Ammon's horn (tissue), 1 donor: Measurements from ENCODE around the gene NRBF2.

Experiments
- DNase-seq: peaks from one replicate; pipeline ENCODE4 v3.0.0-alpha.2; 2016; ENCODE audit warnings: low spot score

NRBF2 gene

DNA sequence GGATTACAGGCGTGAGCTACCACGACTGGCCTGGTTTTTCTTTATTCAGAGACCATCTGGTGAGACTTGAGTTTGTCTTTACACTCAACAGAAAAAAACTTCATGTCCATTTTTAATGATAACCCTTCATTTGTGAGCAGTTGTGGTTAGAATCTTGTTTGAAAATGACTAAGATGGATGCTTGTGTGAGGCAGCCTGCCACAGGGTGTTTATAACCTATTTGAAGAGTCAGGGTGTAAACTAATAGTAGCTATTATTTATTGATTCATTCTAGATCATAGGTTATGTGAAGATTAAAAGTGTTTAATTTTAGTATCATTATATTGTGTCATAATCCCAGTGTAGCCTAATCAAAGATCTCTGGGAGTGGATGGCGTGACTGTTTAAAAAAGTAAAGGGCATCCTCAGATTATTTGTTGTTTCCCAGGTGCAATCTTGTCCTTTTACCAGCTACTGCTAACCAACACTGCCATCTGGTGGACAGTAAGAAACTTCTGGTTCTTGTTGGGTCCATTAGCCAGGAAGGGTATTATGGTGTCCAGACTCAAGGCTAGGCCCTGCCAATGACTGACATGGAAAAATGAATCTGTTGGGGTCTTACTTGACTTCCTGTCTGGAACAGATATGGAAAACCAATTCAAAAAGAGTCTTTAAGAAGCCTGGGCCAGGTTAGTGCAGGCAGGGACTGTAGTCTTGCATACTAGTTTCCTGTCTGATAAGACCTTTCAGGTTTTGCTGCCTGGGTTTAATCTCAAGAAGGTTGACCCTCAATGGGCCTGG lies 24.9 kb downstream of the NRBF2 start:
- DNase-seq = peak; percentile 95

DNA sequence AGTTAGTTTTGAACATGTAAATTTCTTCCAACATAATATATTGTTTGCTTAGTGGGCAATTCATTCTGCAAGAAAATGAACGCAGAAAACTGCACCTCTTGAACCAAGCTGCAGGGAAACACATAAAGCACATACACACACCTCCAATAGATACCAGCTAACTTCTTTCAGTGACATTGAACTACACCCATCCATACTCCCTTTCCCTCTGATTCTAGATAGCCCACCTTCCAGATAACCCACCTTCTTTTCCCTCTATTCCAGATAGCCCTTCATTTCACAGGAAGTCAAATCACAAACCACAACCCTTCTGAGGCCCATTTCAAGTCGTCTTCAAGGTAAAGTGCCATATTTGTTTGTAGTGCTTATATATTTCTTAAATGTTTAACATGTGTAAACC lies 28.5 kb downstream of the NRBF2 start:
- DNase-seq = no peak

DNA sequence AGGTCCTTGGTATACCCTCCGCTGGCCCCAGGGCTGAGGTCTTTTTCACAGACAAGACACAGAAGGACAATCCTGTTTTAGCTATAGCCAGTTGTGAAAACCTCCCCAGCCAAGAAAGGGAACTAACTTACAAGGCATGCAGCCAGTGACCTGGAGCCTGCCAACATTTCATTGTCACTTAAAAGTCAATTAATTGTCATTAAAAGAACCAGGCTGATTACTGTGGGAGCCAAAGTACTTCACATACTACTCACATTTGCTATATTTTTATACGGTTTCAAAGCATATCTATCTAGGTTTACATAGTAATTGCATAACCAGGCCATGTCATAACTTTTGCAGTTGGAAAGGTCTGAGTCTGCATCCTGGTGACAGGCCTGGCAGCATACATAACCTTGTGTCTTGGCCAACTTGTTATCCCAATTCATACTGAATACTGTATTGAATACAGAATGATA lies 31.1 kb downstream of the NRBF2 start:
- no peak for DNase-seq

DNA sequence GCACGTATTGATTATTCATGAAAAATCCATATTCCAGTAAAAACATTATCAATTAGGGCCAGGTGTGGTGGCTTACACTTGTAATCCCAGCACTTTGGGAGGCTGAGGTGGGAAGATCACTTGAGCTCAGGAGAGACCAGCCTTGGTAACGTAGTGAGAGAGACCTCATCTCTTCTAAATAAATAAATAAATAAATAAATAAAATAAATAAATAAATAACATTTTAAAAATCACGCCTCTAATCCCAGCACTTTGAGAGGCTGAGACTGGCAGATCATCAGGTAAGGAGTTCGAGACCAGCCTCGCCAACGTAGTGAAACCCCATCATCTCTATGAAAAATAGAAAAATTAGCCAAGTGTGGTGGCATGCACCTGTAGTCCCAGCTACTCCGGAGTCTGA lies 32.1 kb downstream of the NRBF2 start:
- DNase-seq = no peak

DNA sequence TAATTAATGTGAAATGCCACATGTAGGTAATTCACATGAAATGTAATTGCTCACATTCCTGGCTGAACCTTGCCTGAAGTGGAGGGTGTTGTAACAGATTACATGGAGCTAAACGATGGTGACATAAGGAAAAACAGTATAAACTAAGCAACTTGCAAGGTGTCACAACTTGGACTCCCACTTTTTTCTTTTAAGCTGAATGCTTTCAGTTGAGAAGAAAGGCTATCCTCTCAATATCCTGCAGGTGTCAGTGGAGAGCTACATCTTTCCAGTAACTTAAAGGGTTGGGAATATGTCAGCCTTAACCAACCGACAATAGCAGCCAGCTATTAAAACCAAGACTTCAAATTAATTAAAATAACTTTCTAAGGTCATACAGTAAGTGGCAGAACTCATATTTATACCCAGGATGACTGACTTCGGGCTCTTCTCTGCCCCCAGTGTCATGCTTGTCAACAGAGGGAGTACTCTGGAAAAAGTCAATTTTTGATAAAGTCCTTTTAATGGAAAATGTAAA lies 33.7 kb downstream of the NRBF2 start:
- peak; percentile 79 for DNase-seq

DNA sequence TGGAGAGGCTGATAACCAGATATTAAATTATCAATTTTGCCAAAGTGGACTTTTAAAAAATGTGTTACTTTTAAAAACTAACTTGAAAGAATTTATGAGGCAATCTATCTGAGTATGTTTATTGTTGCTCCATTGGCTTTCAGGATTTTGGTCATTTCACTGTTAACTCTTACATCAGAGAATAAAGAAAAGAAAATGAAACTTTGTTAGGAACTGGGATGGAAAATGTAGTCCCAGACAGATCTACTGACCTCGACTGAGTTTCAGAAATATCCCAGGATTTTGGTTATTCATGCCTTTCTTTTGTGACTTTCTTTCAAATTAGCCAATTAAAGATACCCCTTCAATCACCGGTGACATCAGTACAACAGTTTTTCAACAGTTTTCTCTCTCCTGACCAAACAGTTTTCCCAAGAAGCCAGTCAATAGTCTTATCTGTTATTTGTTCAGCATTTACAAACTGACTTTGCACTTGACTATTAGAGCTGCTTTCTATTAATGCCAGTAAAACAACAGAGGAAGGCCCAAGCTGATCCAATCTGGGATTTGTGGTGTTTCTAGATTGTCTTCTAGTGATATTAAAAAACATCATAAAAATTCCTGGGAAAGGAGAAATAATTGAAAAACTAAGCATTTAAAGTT lies 35.8 kb downstream of the NRBF2 start:
- DNase-seq = no peak

DNA sequence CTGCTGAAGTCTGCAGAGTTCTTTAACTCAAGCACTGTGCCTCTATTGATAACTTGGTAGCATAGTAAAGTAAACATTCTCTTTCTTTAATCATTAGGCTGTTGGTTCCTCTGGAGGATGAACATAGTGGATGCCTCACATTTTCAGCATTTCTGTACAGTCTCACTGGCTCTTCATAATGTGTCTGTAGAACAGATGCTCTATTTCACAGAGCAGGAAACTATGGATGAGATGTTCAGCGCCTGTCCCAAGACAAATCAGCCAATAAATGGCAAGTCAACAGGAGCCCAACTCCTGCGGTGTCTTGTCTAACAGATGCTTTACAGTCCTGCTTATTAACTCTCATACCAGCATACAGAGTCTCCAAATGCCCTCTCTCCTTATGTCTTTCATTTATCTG lies 36.5 kb downstream of the NRBF2 start:
- DNase-seq = no peak

DNA sequence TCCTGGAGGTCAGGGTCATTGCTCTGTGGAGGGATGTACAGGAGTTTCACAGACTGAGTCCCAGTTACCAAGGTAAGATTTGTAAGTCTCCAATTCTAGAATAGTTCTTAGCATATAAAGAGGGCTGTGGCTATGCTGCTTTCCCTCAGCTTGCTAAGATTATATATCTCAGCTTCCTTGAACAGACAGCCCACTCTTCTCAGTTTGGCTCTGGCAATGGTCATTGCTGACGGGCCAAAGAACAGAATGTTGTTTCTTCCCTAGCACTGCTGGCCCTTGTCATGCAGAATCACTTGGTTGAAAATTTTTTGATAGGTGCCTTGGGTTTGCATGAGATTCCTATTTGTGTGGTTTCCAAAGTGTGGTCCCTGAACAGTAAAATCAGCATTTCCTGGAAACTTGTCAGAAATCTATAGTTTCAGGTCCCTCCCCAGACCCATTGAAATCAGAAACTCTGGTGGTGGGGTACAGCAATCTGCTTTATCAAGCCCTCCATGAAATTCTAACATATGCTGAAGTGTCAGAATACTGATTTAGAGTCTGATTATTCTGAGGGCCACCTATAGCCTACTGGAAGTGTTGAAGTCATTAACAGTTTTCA lies 38.2 kb downstream of the NRBF2 start:
- no peak for DNase-seq

DNA sequence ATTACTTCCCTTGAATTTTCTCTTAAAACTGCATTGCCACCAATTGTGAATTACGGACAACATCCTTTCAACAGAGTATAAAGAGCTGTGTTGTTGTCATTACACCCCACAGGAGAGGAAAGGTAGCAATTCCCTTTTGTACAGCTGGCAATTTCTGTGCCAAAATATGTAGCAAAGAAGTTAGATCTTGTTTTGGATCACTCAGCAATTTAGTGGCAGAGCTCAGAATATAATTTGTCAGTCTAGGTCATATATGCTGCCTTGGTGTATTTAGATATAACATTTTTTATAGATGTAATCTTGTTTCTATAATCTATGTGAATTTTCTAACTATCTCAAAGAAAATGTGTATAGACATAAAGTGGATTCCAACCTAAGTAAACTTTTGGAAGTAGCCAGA lies 38.8 kb downstream of the NRBF2 start:
- DNase-seq = no peak

DNA sequence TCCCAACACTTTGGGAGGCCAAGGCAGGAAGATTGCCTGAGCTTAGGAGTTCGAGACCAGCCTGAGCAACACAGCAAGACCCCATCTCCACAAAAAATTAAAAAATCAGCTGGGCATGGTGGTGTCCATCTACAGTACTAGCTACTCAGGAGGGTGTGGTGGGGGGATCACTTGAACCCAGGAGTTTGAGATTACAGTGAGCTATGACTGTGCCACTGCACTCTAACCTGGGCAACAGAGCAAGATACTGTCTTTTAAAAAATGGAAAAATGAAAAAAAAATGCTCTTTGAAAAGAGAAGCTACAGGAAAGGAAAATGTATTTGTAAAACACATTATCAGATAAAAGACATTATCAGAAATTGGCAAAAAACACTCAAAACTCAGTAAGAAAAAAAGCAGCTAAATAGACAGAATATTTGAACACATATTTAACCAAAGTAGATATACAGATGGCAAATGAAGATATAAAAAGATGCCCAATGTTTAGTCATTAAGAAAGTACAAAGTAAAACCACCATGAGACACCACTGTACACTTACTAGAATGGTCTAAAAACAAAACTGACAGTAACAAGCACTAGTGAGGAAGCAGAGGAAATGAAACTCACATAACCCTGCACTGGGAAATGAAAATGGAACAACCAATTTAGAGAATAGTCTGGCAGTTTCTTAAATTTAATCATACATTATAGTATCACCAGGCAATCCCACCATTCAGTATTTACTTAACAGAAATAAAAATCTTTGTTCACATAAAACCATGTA lies 40.5 kb downstream of the NRBF2 start:
- no peak for DNase-seq

DNA sequence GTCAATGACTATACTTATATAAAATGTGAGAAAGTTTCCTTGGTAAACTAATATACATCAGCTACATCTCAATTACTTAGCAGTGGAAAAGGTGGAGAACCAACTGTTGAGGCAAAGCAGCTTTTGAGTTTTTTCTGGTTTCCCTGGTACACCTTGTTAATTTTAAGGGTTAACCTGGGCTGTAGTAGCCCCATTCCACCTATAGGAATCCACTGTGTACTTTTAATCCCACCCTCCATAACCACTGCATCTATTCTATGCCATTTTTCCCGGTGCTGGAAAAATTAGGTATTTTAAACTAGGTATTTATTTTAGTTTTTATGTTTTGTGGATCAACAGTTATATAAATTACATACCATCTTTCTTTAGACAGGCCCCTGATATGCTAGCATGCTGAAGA lies 42.4 kb downstream of the NRBF2 start:
- DNase-seq = no peak

DNA sequence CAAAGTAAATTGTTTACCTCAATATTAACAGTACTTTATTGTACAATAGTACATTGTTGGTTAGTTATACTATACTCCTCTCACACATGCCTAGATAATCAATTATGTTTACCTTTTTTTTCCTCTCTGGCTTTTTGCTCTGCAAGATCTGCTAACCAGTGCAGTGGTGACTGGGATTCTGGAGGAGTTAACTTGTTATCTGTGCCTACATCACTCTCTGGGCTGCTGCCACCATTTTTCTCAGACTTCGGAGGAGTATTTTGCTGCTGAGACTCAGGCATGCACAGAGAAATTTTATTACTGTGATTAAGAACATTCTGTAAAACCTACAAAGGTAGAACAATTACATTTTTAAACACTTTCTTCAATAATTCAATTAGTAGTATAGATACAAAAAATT lies 59.7 kb downstream of the NRBF2 start:
- DNase-seq = no peak

DNA sequence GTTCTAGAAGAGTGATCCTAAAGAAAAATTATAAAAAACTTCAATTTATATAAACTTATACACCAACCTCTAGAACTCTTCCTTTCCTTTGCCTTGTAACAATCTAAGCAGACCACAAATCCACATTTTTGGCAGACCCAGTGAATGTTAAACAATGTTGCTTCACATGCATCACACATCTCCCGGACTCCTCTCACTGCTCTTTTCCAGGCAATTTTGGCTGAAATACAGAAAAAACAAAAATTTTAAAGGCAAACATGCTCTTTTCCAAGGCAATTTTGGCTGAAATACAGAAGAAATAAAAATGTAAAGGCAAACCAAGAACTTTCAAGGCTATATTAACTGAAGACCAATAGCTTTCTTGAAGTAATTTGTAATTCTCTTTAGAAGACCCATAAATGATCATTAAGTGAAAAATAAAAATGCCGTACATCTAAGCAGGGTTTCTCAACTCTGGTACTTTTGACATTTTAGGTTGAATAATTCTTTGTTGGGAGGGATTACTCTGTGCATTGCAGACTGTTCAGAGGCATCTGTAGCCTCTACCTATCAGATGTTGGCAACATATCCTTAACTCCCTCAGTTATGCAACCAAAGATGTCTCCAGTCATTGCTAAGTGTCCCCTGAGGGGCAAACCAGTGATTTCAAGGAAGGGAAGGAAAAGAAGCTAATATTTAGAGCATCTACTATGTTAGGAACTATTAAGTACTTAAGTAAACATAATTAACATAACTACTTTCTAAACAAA lies 64.4 kb downstream of the NRBF2 start:
- no peak for DNase-seq

DNA sequence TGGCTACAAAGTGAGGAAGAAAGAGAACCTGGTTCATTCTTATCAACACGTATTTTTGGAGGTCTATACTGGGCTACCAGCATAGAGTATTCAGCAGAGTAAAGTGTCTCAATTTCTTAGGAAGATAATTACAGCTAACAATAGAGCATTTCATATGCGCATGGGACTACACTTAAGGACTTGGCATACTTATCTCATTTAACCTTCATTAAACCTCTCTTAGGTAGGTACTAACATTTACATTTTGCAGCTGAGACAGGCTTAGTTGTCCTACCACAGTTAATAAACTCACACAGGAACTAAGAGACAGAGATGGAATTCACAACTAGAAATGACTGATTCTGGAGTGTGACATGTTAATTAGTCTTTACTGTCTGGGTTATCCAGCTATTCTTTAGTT lies 66.6 kb downstream of the NRBF2 start:
- no peak for DNase-seq

DNA sequence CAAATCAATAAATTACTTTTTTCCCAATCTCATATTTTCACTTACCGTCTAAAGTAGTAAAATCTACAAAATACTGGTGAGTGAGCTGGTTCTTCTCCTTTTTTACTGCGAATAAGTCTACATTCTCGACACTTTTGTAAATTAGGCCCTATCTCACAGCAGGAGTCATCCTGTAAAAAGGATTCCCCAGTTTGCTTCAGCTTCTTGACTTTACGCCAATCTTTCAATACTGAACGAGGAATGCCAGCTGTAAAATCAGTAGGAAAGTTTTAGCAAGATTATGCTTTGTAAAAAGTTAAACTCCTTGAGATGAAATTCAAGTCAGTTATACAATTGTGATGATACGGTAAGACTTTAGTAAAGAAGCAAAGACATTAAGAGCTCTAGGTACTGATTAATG lies 67.3 kb downstream of the NRBF2 start:
- no peak for DNase-seq

DNA sequence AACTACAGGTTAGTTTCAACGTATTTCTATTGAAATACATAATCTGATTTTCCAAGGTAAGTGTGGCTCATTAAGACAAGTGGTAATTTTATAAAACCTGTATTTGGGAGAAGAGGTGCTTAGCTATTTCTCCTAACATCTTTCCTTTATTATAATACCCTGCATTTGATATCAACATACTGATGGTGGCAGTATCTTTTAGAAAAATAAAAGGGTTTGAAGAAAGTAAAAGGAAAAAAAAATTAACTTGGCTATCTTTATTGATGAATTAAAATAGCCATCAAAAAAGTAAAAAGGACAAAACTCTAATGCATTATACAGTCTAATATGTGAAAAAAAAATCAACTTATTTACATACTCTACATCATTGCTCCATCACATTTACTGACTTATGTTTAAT lies 68.0 kb downstream of the NRBF2 start:
- DNase-seq = no peak
